Measurements from ENCODE around the gene UBE2F. TPM values are rescaled to one million over a fixed set of nuclear protein-coding genes. Genes with fewer than 3 reads are reported as not detected.

The UBE2F gene
- total RNA-seq, 5 donors from 2014 or later (not counting 1 experiment from before 2014, with no cell fraction given), result 35.1 to 53.6 (median 37.3) TPM

DNA sequence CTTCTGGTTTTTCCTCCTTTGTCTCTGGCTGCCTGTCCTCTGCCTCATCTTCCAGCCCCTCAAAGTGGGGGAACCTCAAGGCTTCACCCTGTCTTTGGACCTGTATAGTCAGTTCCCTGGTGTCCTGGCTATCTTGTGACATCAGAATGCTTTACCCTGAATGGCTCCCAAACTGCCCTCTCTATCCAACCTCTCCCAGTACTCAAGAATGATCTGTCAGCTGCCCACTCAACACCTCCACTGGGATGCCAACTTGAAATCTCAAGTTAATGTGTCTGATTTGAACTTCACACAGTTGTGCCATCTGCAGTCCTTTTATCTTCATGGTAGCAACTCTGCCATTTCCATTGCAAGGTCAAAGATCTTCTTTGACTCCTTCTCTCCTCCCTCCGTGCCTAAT is 43.8 kb downstream of the UBE2F start:
- Mint-ChIP-seq H3K36me3 (peaks cover 51% of the 10 kb centered on the region), H3K4me1 (peaks cover 34 to 41% (median 38%) of the 10 kb centered on the region in 3 donors)

GRCh38 chr2:238013806-238014205 is 47.0 kb downstream of the UBE2F start:
- Histone ChIP-seq H3K36me3 (ENCODE audit: control insufficient read depth in 2 of 2, extremely low read depth in 1 of 2, insufficient read depth in 1 of 2, low read length in 1 of 2) (peaks cover 7 to 34% of the 10 kb centered on the region in 2 donors), H3K27me3 (replicated peaks in 1 of 2; ENCODE audit: control insufficient read depth in 2 of 2, extremely low read depth in 1 of 2, insufficient read depth in 2 of 2, low read length in 1 of 2) (no peaks in the 10 kb centered on the region), H3K9me3 (no peaks in the 10 kb centered on the region), H3K4me1 (ENCODE audit: control insufficient read depth in 1 of 2, extremely low read depth in 1 of 2, insufficient read depth in 2 of 2, low read length in 2 of 2) (peaks cover 3 to 9% of the 10 kb centered on the region in 2 experiments), H3K27ac (ENCODE audit: low read length) (no peak overlapping the region), H3K4me3 (ENCODE audit: control insufficient read depth in 1 of 2, extremely low read depth in 1 of 2, low read length in 1 of 2) (no peak overlapping the region)
- H3K36me3 Mint-ChIP-seq, result peaks cover 46% of the 10 kb centered on the region
- 98% methylated on average over 6 of the region's 7 CpGs for WGBS (ENCODE audit: insufficient coverage)
- no peak for ATAC-seq (replicated peaks in 1 of 4)
- H3K27me3 Mint-ChIP-seq, result no peaks in the 10 kb centered on the region
- peaks cover 22 to 25% (median 23%) of the 10 kb centered on the region in 3 donors for H3K4me1 Mint-ChIP-seq
- ChIA-PET CTCF (no interaction called here), POLR2A (interaction anchor here in 1 of 2 donors (1.0 kb wide), 1 partner anchor 15 kb away, joined by 3 read pairs; no protein-coding TSS in a partner anchor)
- no peak overlapping the region for H3K27ac Mint-ChIP-seq
- no peaks in the 10 kb centered on the region for H3K9me3 Mint-ChIP-seq
- DNase-seq, result no peak
- H3K4me3 Mint-ChIP-seq, result no peak overlapping the region

More for the DNA sequence above, 43.8 kb downstream of the UBE2F start:
- H3K4me3 ChIP-seq (ENCODE audit: control insufficient read depth in 1 of 2, extremely low read depth in 1 of 2, low read length in 1 of 2), result no peak overlapping the region
- H3K27me3 ChIP-seq (replicated peaks in 1 of 2; ENCODE audit: control insufficient read depth in 2 of 2, extremely low read depth in 1 of 2, insufficient read depth in 2 of 2, low read length in 1 of 2), result no peaks in the 10 kb centered on the region
- 82% methylated on average over 1 of the region's 1 CpG for WGBS (ENCODE audit: insufficient coverage)
- ChIA-PET CTCF (no interaction called here), POLR2A (interaction anchor here in 1 of 2 donors (0.5 kb wide), 1 partner anchor 11 kb away, joined by 9 read pairs; no protein-coding TSS in a partner anchor)
- peaks cover 3 to 10% of the 10 kb centered on the region in 2 experiments for H3K4me1 ChIP-seq (ENCODE audit: control insufficient read depth in 1 of 2, extremely low read depth in 1 of 2, insufficient read depth in 2 of 2, low read length in 2 of 2)
- Mint-ChIP-seq H3K4me3 (no peak overlapping the region), H3K27ac (no peak overlapping the region), H3K27me3 (no peaks in the 10 kb centered on the region), H3K9me3 (no peaks in the 10 kb centered on the region)
- ATAC-seq (replicated peaks in 1 of 4) (no peak), DNase-seq (no peak)
- H3K9me3 ChIP-seq, result no peaks in the 10 kb centered on the region
- H3K36me3 ChIP-seq (ENCODE audit: control insufficient read depth in 2 of 2, extremely low read depth in 1 of 2, insufficient read depth in 1 of 2, low read length in 1 of 2), result peaks cover 3 to 26% of the 10 kb centered on the region in 2 donors
- no peak overlapping the region for H3K27ac ChIP-seq (ENCODE audit: low read length)

- H3K27me3 Mint-ChIP-seq, result no peaks in the 10 kb centered on the region
- ChIA-PET POLR2A (interaction anchor here in 1 of 2 donors (0.6 kb wide), 1 partner anchor 14 kb away, joined by 4 read pairs; no protein-coding TSS in a partner anchor), CTCF (interaction anchor here in 1 of 2 donors (0.6 to 1.2 kb wide), 3 partner anchors 25 to 1470 kb away, joined by 3 to 4 read pairs (median 3); no protein-coding TSS in a partner anchor)
- H3K4me3 Mint-ChIP-seq, result no peak overlapping the region
- peaks cover 48% of the 10 kb centered on the region for H3K36me3 Mint-ChIP-seq
- DNase-seq, result peak in 1 of 35 experiments; percentile 23
- peaks cover 11 to 40% of the 10 kb centered on the region in 2 donors for H3K36me3 ChIP-seq (ENCODE audit: control insufficient read depth in 2 of 2, extremely low read depth in 1 of 2, insufficient read depth in 1 of 2, low read length in 1 of 2)
- H3K27me3 ChIP-seq (replicated peaks in 1 of 2; ENCODE audit: control insufficient read depth in 2 of 2, extremely low read depth in 1 of 2, insufficient read depth in 2 of 2, low read length in 1 of 2), result no peaks in the 10 kb centered on the region
- H3K9me3 ChIP-seq, result no peaks in the 10 kb centered on the region
- H3K27ac Mint-ChIP-seq, result no peak overlapping the region
- no peak overlapping the region for H3K4me3 ChIP-seq (ENCODE audit: control insufficient read depth in 1 of 2, extremely low read depth in 1 of 2, low read length in 1 of 2)
- H3K27ac ChIP-seq (ENCODE audit: low read length), result no peak overlapping the region
- 89% methylated on average over 4 of the region's 4 CpGs for WGBS (ENCODE audit: insufficient coverage)
- H3K9me3 Mint-ChIP-seq, result no peaks in the 10 kb centered on the region
- peaks cover 7 to 8% (median 8%) of the 10 kb centered on the region in 3 donors for H3K4me1 Mint-ChIP-seq
- ATAC-seq (replicated peaks in 1 of 4), result no peak
- no peaks in the 10 kb centered on the region for H3K4me1 ChIP-seq (ENCODE audit: control insufficient read depth in 1 of 2, extremely low read depth in 1 of 2, insufficient read depth in 2 of 2, low read length in 2 of 2)
These were observed 48.9 kb downstream of the UBE2F start for GRCh38 chr2:238015705-238016104.

- 100% methylated on average over 5 of the region's 8 CpGs for WGBS (ENCODE audit: insufficient coverage)
- peaks cover 11 to 40% of the 10 kb centered on the region in 2 donors for H3K36me3 ChIP-seq (ENCODE audit: control insufficient read depth in 2 of 2, extremely low read depth in 1 of 2, insufficient read depth in 1 of 2, low read length in 1 of 2)
- no peaks in the 10 kb centered on the region for H3K4me1 ChIP-seq (ENCODE audit: control insufficient read depth in 1 of 2, extremely low read depth in 1 of 2, insufficient read depth in 2 of 2, low read length in 2 of 2)
- H3K4me3 ChIP-seq (ENCODE audit: control insufficient read depth in 1 of 2, extremely low read depth in 1 of 2, low read length in 1 of 2), result no peak overlapping the region
- peaks cover 50% of the 10 kb centered on the region for H3K36me3 Mint-ChIP-seq
- ChIA-PET POLR2A (no interaction called here), CTCF (no interaction called here)
- no peaks in the 10 kb centered on the region for H3K27me3 Mint-ChIP-seq
- H3K27ac Mint-ChIP-seq, result no peak overlapping the region
- no peak for ATAC-seq (replicated peaks in 1 of 4)
- peaks cover 0 to 4% (median under 1%) of the 10 kb centered on the region in 3 donors for H3K4me1 Mint-ChIP-seq
- no peak overlapping the region for H3K4me3 Mint-ChIP-seq
- H3K27me3 ChIP-seq (replicated peaks in 1 of 2; ENCODE audit: control insufficient read depth in 2 of 2, extremely low read depth in 1 of 2, insufficient read depth in 2 of 2, low read length in 1 of 2), result no peaks in the 10 kb centered on the region
- no peak overlapping the region for H3K27ac ChIP-seq (ENCODE audit: low read length)
- no peaks in the 10 kb centered on the region for H3K9me3 ChIP-seq
- DNase-seq, result no peak
- H3K9me3 Mint-ChIP-seq, result no peaks in the 10 kb centered on the region
These were observed 49.7 kb downstream of the UBE2F start for GRCh38 chr2:238016526-238016925.

DNA sequence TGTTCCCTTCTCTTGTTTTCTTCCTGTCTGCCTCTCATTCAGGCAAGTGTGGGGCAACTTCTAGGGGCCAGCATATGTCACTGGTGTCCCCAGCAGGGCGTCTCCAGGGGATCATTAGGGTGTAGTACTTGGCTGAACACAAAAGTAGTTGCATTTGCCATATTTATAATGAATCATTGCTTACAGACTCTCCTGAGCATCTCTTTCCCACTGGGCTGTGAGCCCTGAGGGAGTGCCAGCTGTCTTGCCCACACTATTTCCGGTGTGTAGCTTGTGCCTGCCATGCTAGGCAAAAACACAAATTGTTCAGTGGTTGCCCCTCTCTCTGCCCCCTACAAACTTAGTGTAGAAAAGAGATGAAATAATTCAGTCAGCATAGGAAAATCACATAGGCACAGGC is 53.1 kb downstream of the UBE2F start:
- Histone ChIP-seq H3K9me3 (no peaks in the 10 kb centered on the region), H3K27ac (ENCODE audit: low read length) (no peak overlapping the region), H3K4me1 (ENCODE audit: control insufficient read depth in 1 of 2, extremely low read depth in 1 of 2, insufficient read depth in 2 of 2, low read length in 2 of 2) (no peaks in the 10 kb centered on the region), H3K36me3 (ENCODE audit: control insufficient read depth in 2 of 2, extremely low read depth in 1 of 2, insufficient read depth in 1 of 2, low read length in 1 of 2) (peaks cover 11 to 32% of the 10 kb centered on the region in 2 donors), H3K27me3 (replicated peaks in 1 of 2; ENCODE audit: control insufficient read depth in 2 of 2, extremely low read depth in 1 of 2, insufficient read depth in 2 of 2, low read length in 1 of 2) (no peaks in the 10 kb centered on the region), H3K4me3 (ENCODE audit: control insufficient read depth in 1 of 2, extremely low read depth in 1 of 2, low read length in 1 of 2) (no peak overlapping the region)
- ATAC-seq (replicated peaks in 1 of 4), result no peak
- Mint-ChIP-seq H3K27me3 (no peaks in the 10 kb centered on the region), H3K9me3 (no peaks in the 10 kb centered on the region), H3K4me3 (no peak overlapping the region), H3K36me3 (peaks cover 37% of the 10 kb centered on the region), H3K27ac (no peak overlapping the region), H3K4me1 (peaks cover 0 to 2% (median 2%) of the 10 kb centered on the region in 3 donors)
- ChIA-PET POLR2A (no interaction called here), CTCF (no interaction called here)
- DNase-seq, result no peak
- no CpG with 5 or more reads among the region's 2 CpGs for WGBS (ENCODE audit: insufficient coverage)

GRCh38 chr2:238020816-238021215 is 54.0 kb downstream of the UBE2F start:
- no peaks in the 10 kb centered on the region for H3K4me1 ChIP-seq (ENCODE audit: control insufficient read depth in 1 of 2, extremely low read depth in 1 of 2, insufficient read depth in 2 of 2, low read length in 2 of 2)
- Mint-ChIP-seq H3K27me3 (no peaks in the 10 kb centered on the region), H3K4me3 (no peak overlapping the region), H3K36me3 (peaks cover 46% of the 10 kb centered on the region), H3K9me3 (no peaks in the 10 kb centered on the region), H3K4me1 (peaks cover 0 to 2% (median 0%) of the 10 kb centered on the region in 3 donors), H3K27ac (no peak overlapping the region)
- H3K27me3 ChIP-seq (replicated peaks in 1 of 2; ENCODE audit: control insufficient read depth in 2 of 2, extremely low read depth in 1 of 2, insufficient read depth in 2 of 2, low read length in 1 of 2), result no peaks in the 10 kb centered on the region
- no peak overlapping the region for H3K4me3 ChIP-seq (ENCODE audit: control insufficient read depth in 1 of 2, extremely low read depth in 1 of 2, low read length in 1 of 2)
- CTCF ChIA-PET, result interaction anchor here in 1 of 2 donors (0.7 kb wide), 1 partner anchor 1210 kb away, joined by 3 read pairs; no protein-coding TSS in a partner anchor
- H3K27ac ChIP-seq (ENCODE audit: low read length), result no peak overlapping the region
- 98% methylated on average over 9 of the region's 9 CpGs for WGBS (ENCODE audit: insufficient coverage)
- no peak for ATAC-seq (replicated peaks in 1 of 4)
- POLR2A ChIA-PET, result no interaction called here
- DNase-seq, result no peak
- H3K36me3 ChIP-seq (ENCODE audit: control insufficient read depth in 2 of 2, extremely low read depth in 1 of 2, insufficient read depth in 1 of 2, low read length in 1 of 2), result peaks cover 13 to 40% of the 10 kb centered on the region in 2 donors
- no peaks in the 10 kb centered on the region for H3K9me3 ChIP-seq
